Liver (tissue), 9 donors: ENCODE measurements around the gene GPATCH3. TPM values are rescaled to one million over a fixed set of nuclear protein-coding genes. Genes with fewer than 3 reads are reported as not detected.

Experiments
- DNase-seq: peaks from one replicate; pipeline ENCODE4 v3.0.0-alpha.2; 2017; ENCODE audit warnings: low spot score
- H3K27ac ChIP-seq, 2 donors: one replicate each; pipeline ENCODE4 v1.7.0; 2013; ENCODE audit warnings: inconsistent platforms in 2 of 2, low read length in 2 of 2, control low read depth in 1 of 2, low read depth in 1 of 2, mild to moderate bottlenecking in 1 of 2
- H3K27me3 ChIP-seq, 4 donors: one replicate each; pipeline versions ENCODE4 v1.6.1 to v1.7.0; 2013; ENCODE audit warnings: low read length in 3 of 4, inconsistent platforms in 1 of 4, mild to moderate bottlenecking in 1 of 4, moderate library complexity in 1 of 4; ENCODE audit not compliant: control insufficient read depth in 4 of 4, insufficient read depth in 4 of 4
- H3K36me3 ChIP-seq, 4 donors: one replicate each; pipeline versions ENCODE4 v1.6.1 to v1.7.0; 2013; ENCODE audit warnings: low read length in 3 of 4, mild to moderate bottlenecking in 3 of 4, low read depth in 1 of 4, moderate library complexity in 1 of 4; ENCODE audit not compliant: control insufficient read depth in 4 of 4, insufficient read depth in 3 of 4
- H3K4me1 ChIP-seq, 4 donors: one replicate each; pipeline versions ENCODE4 v1.6.1 to v1.7.0; 2013; ENCODE audit warnings: low read length in 3 of 4, mild to moderate bottlenecking in 3 of 4, moderate library complexity in 1 of 4; ENCODE audit not compliant: control insufficient read depth in 4 of 4, insufficient read depth in 4 of 4
- H3K4me3 ChIP-seq, 3 donors: one replicate each; pipeline versions ENCODE4 v1.6.1 to v1.7.0; 2013; ENCODE audit warnings: low read length in 3 of 3, control low read depth in 1 of 3, low read depth in 1 of 3, mild to moderate bottlenecking in 1 of 3
- H3K9ac ChIP-seq, 2 donors: one replicate each; pipeline ENCODE4 v1.7.0; 2013; ENCODE audit warnings: low read length in 2 of 2, mild to moderate bottlenecking in 2 of 2, moderate library complexity in 2 of 2, control low read depth in 1 of 2, low read depth in 1 of 2
- H3K9me3 ChIP-seq, 4 donors: one replicate each; pipeline versions ENCODE4 v1.6.1 to v1.7.0; 2013; ENCODE audit warnings: low read length in 3 of 4; ENCODE audit not compliant: control insufficient read depth in 4 of 4
- ATF3 ChIP-seq: IDR thresholded peaks from 2 replicates; pipeline ENCODE4 v1.6.1; 2016; ENCODE audit warnings: antibody characterized with exemption
- CTCF ChIP-seq: fragments of 150-350 bp; IDR thresholded peaks from 2 replicates; pipeline ENCODE4 v1.5.1; 2017; ENCODE audit warnings: improper control_type of control experiment, low read depth, low read length; ENCODE audit not compliant: missing input control
- EGR1 ChIP-seq, 2 donors: IDR thresholded peaks; 2 replicates each; pipeline ENCODE4 v1.6.1; 2016 to 2018; ENCODE audit warnings: antibody characterized with exemption in 2 of 2, low read depth in 2 of 2
- FOXA1 ChIP-seq: IDR thresholded peaks from 2 replicates; pipeline ENCODE4 v1.6.1; 2016; ENCODE audit warnings: antibody characterized with exemption
- FOXA2 ChIP-seq: IDR thresholded peaks from 2 replicates; pipeline ENCODE4 v1.6.1; 2016; ENCODE audit warnings: antibody characterized with exemption
- GABPA ChIP-seq, 2 donors: IDR thresholded peaks in 1 of 2; conservative IDR thresholded peaks in 1 of 2; 2 replicates each; pipeline ENCODE4 v1.6.1; 2016; ENCODE audit warnings: antibody characterized with exemption in 2 of 2, mild to moderate bottlenecking in 1 of 2, moderate library complexity in 1 of 2
- HNF4A ChIP-seq, 2 donors: conservative IDR thresholded peaks; 2 replicates each; pipeline ENCODE4 v1.6.1; 2016; ENCODE audit warnings: antibody characterized with exemption in 2 of 2, mild to moderate bottlenecking in 2 of 2
- HNF4G ChIP-seq: IDR thresholded peaks from 2 replicates; pipeline ENCODE4 v1.6.1; 2016; ENCODE audit warnings: antibody characterized with exemption
- JUND ChIP-seq, 2 donors: IDR thresholded peaks; 2 replicates each; pipeline ENCODE4 v1.6.1; 2016; ENCODE audit warnings: antibody characterized with exemption in 2 of 2
- MAX ChIP-seq: IDR thresholded peaks from 2 replicates; pipeline ENCODE4 v1.6.1; 2016; ENCODE audit warnings: antibody characterized with exemption
- NR2F2 ChIP-seq: IDR thresholded peaks from 2 replicates; pipeline ENCODE4 v1.6.1; 2016; ENCODE audit warnings: antibody characterized with exemption
- RAD21 ChIP-seq, 2 donors: IDR thresholded peaks; 2 replicates each; pipeline ENCODE4 v1.6.1; 2016; ENCODE audit warnings: antibody characterized with exemption in 2 of 2, mild to moderate bottlenecking in 2 of 2
- RXRA ChIP-seq, 2 donors: IDR thresholded peaks; 2 replicates each; pipeline ENCODE4 v1.6.1; 2017 to 2018; ENCODE audit warnings: antibody characterized with exemption in 2 of 2, mild to moderate bottlenecking in 1 of 2
- SP1 ChIP-seq: IDR thresholded peaks from 2 replicates; pipeline ENCODE4 v1.6.1; 2018; ENCODE audit warnings: antibody characterized with exemption, mild to moderate bottlenecking
- YY1 ChIP-seq: IDR thresholded peaks from 2 replicates; pipeline ENCODE4 v1.6.1; 2016; ENCODE audit warnings: antibody characterized with exemption, mild to moderate bottlenecking
- WGBS: extraction: QIAGEN DNeasy Blood & Tissue Kit; methylation state at CpG from one replicate; pipeline ENCODE4 v1.1.7; 2013; 5-methylcytosine and 5-hydroxymethylcytosine counted together
- polyA plus RNA-seq, 2 donors: library from polyadenylated mRNA; stranded (reverse) in 1 of 2; unstranded in 1 of 2; fragments of 200-250 nt in 1 of 2; fragments of >200 nt in 1 of 2; fragmentation: Nextera tagmentation in 1 of 2; extraction: Ambion mirVana in 1 of 2; gene quantifications; one replicate each; pipeline versions ENCODE4 v1.2.1 to v1.2.3, GENCODE V29; 2013 to 2015
- total RNA-seq, 2 donors: library from RNA; depleted of rRNA; stranded (reverse); fragments of >200 nt; gene quantifications; one replicate each; pipeline ENCODE4 v1.2.3, GENCODE V29; 2014
- TF ChIP-seq, protein P1 (sequence below): IDR thresholded peaks from 2 replicates; pipeline ENCODE4 v1.6.1; 2016; ENCODE audit warnings: antibody characterized with exemption, mild to moderate bottlenecking
- TF ChIP-seq, protein P2 (sequence below): IDR thresholded peaks from 2 replicates; pipeline ENCODE4 v1.6.1; 2016; ENCODE audit warnings: antibody characterized with exemption
- donor health status: healthy.
- donor health status: healthy.
- donor health status: healthy.
- donor health status: healthy.
- donor health status: healthy.

GPATCH3 gene
- total and polyA plus RNA-seq, 4 donors: 5.8 to 6.3 (median 6.2) TPM

DNA sequence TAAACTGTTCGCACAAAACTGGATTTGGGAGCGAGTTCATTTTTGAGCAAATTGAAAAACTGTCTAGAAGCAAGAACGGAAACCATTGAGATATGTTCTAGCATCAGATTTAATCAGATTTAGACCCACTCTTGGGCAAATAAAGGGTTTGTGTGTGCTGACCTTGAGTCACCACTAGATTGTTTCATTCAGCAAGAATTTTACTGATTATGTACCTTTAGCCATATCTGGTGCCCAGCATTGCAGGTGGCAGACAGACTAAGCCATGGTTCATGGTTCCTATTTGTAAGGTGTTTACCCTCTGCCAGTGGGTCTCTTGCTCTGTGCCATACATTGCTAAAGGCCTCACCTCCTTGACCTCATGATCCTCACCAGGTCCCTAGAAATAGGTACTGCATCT lies 22.6 kb upstream of the GPATCH3 start:
- no peak for TF ChIP-seq YY1
- no peak for TF ChIP-seq HNF4A (conservative IDR thresholded peaks at IDR 0.05)
- TF ChIP-seq FOXA2: no peak
- TF ChIP-seq, protein P1, sequence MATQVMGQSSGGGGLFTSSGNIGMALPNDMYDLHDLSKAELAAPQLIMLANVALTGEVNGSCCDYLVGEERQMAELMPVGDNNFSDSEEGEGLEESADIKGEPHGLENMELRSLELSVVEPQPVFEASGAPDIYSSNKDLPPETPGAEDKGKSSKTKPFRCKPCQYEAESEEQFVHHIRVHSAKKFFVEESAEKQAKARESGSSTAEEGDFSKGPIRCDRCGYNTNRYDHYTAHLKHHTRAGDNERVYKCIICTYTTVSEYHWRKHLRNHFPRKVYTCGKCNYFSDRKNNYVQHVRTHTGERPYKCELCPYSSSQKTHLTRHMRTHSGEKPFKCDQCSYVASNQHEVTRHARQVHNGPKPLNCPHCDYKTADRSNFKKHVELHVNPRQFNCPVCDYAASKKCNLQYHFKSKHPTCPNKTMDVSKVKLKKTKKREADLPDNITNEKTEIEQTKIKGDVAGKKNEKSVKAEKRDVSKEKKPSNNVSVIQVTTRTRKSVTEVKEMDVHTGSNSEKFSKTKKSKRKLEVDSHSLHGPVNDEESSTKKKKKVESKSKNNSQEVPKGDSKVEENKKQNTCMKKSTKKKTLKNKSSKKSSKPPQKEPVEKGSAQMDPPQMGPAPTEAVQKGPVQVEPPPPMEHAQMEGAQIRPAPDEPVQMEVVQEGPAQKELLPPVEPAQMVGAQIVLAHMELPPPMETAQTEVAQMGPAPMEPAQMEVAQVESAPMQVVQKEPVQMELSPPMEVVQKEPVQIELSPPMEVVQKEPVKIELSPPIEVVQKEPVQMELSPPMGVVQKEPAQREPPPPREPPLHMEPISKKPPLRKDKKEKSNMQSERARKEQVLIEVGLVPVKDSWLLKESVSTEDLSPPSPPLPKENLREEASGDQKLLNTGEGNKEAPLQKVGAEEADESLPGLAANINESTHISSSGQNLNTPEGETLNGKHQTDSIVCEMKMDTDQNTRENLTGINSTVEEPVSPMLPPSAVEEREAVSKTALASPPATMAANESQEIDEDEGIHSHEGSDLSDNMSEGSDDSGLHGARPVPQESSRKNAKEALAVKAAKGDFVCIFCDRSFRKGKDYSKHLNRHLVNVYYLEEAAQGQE: no peak
- TF ChIP-seq FOXA1: no peak
- TF ChIP-seq RXRA (IDR thresholded peaks at IDR 0.05): no peak
- no peak for TF ChIP-seq ATF3
- TF ChIP-seq EGR1 (IDR thresholded peaks at IDR 0.05; ENCODE audit: low read depth in 2 of 2): no peak
- no peak for TF ChIP-seq HNF4G
- TF ChIP-seq JUND (IDR thresholded peaks at IDR 0.05): no peak
- TF ChIP-seq, protein P2, sequence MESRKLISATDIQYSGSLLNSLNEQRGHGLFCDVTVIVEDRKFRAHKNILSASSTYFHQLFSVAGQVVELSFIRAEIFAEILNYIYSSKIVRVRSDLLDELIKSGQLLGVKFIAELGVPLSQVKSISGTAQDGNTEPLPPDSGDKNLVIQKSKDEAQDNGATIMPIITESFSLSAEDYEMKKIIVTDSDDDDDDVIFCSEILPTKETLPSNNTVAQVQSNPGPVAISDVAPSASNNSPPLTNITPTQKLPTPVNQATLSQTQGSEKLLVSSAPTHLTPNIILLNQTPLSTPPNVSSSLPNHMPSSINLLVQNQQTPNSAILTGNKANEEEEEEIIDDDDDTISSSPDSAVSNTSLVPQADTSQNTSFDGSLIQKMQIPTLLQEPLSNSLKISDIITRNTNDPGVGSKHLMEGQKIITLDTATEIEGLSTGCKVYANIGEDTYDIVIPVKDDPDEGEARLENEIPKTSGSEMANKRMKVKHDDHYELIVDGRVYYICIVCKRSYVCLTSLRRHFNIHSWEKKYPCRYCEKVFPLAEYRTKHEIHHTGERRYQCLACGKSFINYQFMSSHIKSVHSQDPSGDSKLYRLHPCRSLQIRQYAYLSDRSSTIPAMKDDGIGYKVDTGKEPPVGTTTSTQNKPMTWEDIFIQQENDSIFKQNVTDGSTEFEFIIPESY: no peak
- TF ChIP-seq MAX: no peak
- no peak for TF ChIP-seq CTCF
- TF ChIP-seq RAD21 (IDR thresholded peaks at IDR 0.05): no peak
- no peak for TF ChIP-seq SP1
- TF ChIP-seq GABPA (IDR thresholded peaks at IDR 0.05 in 1 of 2, conservative IDR thresholded peaks at IDR 0.05 in 1 of 2): no peak
- no peak for TF ChIP-seq NR2F2
- H3K9ac ChIP-seq: peak overlapping the region in 1 of 2 donors; percentile 68
- peak overlapping the region in 1 of 2 donors; percentile 5 for H3K27ac ChIP-seq
- peaks cover 4 to 20% (median 12%) of the 10 kb centered on the region in 4 donors for H3K4me1 ChIP-seq
- DNase-seq: no peak
- H3K36me3 ChIP-seq: peaks cover 1 to 20% (median 14%) of the 10 kb centered on the region in 4 donors
- no peaks in the 10 kb centered on the region for H3K9me3 ChIP-seq
- peak overlapping the region; percentile 71 to 88 (median 74) for H3K4me3 ChIP-seq
- no peaks in the 10 kb centered on the region for H3K27me3 ChIP-seq
- WGBS: 89% methylated on average over 3 of the region's 3 CpGs

DNA sequence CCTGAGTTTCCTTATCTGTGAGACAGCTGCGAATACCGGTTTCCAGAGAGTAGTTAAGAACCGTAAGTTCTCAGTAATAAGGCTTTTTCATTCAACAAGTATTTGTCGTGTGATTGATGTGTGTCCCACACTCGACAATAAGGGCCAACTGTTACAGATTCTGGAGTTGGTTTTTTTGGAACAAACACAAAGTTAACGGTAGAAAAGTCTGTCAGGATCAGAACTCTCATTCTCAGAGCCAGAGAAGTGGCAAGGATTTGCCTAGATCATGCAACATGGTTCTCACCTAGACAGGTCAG lies 22.1 kb upstream of the GPATCH3 start:
- peak overlapping the region; percentile 89 to 90 for H3K27ac ChIP-seq
- peaks cover 4 to 20% (median 12%) of the 10 kb centered on the region in 4 donors for H3K4me1 ChIP-seq
- DNase-seq: no peak
- peak overlapping the region; percentile 54 to 68 for H3K9ac ChIP-seq
- no peaks in the 10 kb centered on the region for H3K9me3 ChIP-seq
- peak overlapping the region; percentile 71 to 88 (median 74) for H3K4me3 ChIP-seq
- H3K36me3 ChIP-seq: peaks cover 1 to 16% (median 13%) of the 10 kb centered on the region in 4 donors
- WGBS: 12% methylated on average over 6 of the region's 6 CpGs
- H3K27me3 ChIP-seq: no peaks in the 10 kb centered on the region
- no peak for TF ChIP-seq HNF4A (conservative IDR thresholded peaks at IDR 0.05)
- no peak for TF ChIP-seq ATF3
- TF ChIP-seq, protein P1: no peak
- TF ChIP-seq FOXA1: no peak
- no peak for TF ChIP-seq EGR1 (IDR thresholded peaks at IDR 0.05; ENCODE audit: low read depth in 2 of 2)
- TF ChIP-seq JUND (IDR thresholded peaks at IDR 0.05): no peak
- no peak for TF ChIP-seq FOXA2
- TF ChIP-seq MAX: no peak
- no peak for TF ChIP-seq NR2F2
- no peak for TF ChIP-seq YY1
- TF ChIP-seq RAD21 (IDR thresholded peaks at IDR 0.05): no peak
- no peak for TF ChIP-seq SP1
- TF ChIP-seq HNF4G: no peak
- TF ChIP-seq, protein P2: no peak
